K562 (cell line): Measurements from ENCODE around the gene UBE2M. TPM values are rescaled to one million over a fixed set of nuclear protein-coding genes. Genes with fewer than 3 reads are reported as not detected.

Experiments used
- CC2D1A ChIP-seq: fragments of 450-650 bp; IDR thresholded peaks from 2 replicates; pipeline ENCODE4 v1.6.1; 2017; ENCODE audit warnings: mild to moderate bottlenecking
- GATAD2A ChIP-seq: fragments of 450-650 bp; IDR thresholded peaks from 2 replicates; pipeline ENCODE4 v1.6.1; 2017
- REST ChIP-seq, 2 experiments: fragments of 450-650 bp; formaldehyde crosslinking in 1 of 2; IDR thresholded peaks; 2 replicates each; pipeline versions ENCODE4 v1.4.0 to v1.6.1; 2014 to 2020; ENCODE audit warnings: mild to moderate bottlenecking in 2 of 2, borderline replicate concordance in 1 of 2, low read depth in 1 of 2
- polyA plus RNA-seq, 8 experiments: library from polyadenylated mRNA; depleted of rRNA in 4 of 8; stranded (reverse) in 5 of 8; unstranded in 3 of 8; fragments of >200 nt; fragmentation: Nextera tagmentation in 2 of 8; fragmentation: Illumina TruSeq in 1 of 8; extraction: Ambion mirVana in 2 of 8; extraction: Trizol in 1 of 8; gene quantifications; 2 replicates each; pipeline versions ENCODE4 v1.2.1 to v1.2.3, GENCODE V29; 2011 to 2014; ENCODE audit warnings: inconsistent platforms in 1 of 8, missing spikeins in 1 of 8
- total RNA-seq, 7 experiments: library from RNA; depleted of rRNA in 6 of 7; stranded (reverse); fragments of >200 nt in 6 of 7; fragmentation: Illumina TruSeq in 2 of 7; extraction: Trizol in 2 of 7; gene quantifications; 2 replicates each; pipeline versions ENCODE4 v1.2.1 to v1.2.3, GENCODE V29; 2011 to 2021; ENCODE audit warnings: low replicate concordance in 1 of 7

The UBE2M gene
- total and polyA plus RNA-seq, 9 of the 15 experiments (the other 6 are each of a cell fraction or from before 2014, with no cell fraction given), result 0.92 to 163 (median 85.7) TPM

- TF ChIP-seq REST (IDR thresholded peaks at IDR 0.05; ENCODE audit: borderline replicate concordance) (peak; percentile 4; the same call in 1 of the 2 replicates), REST (CRISPR knock-in tag; IDR thresholded peaks at IDR 0.05; ENCODE audit: low read depth) (no peak), GATAD2A (no peak), CC2D1A (no peak)
These were observed 39.4 kb downstream of the UBE2M start (continued) for GRCh38 chr19:58519087-58519354.
